Dedifferentiated amniotic fluid mesenchymal stem cell (primary cell): ENCODE data around the gene SORBS2.

Experiments used
- DNase-seq: peaks from one replicate; pipeline ENCODE4 v3.0.0-alpha.2; 2016; ENCODE audit errors: extremely low spot score

The SORBS2 gene

GRCh38 chr4:185774845-185775680 lies 36.9 kb downstream of the SORBS2 start:
- DNase-seq = peak; percentile 80

GRCh38 chr4:185774131-185774653 lies 37.8 kb downstream of the SORBS2 start:
- no peak for DNase-seq

- no peak for DNase-seq
These were observed 38.6 kb downstream of the SORBS2 start for GRCh38 chr4:185773419-185773818.

- no peak for DNase-seq
These were observed 39.5 kb downstream of the SORBS2 start for GRCh38 chr4:185772391-185773093.

GRCh38 chr4:185771711-185772390 lies 40.1 kb downstream of the SORBS2 start:
- DNase-seq = no peak

GRCh38 chr4:185767528-185767927 lies 44.5 kb downstream of the SORBS2 start:
- DNase-seq = no peak

GRCh38 chr4:185764876-185765275 lies 47.1 kb downstream of the SORBS2 start:
- no peak for DNase-seq

GRCh38 chr4:185761352-185762235 lies 50.4 kb downstream of the SORBS2 start:
- DNase-seq = no peak

GRCh38 chr4:185758807-185759206 lies 53.2 kb downstream of the SORBS2 start:
- no peak for DNase-seq

- DNase-seq = no peak
These were observed 56.5 kb downstream of the SORBS2 start for GRCh38 chr4:185755451-185755850.

- DNase-seq = no peak
These were observed 57.0 kb downstream of the SORBS2 start for GRCh38 chr4:185754961-185755360.

GRCh38 chr4:185752872-185753271 lies 59.1 kb downstream of the SORBS2 start:
- DNase-seq = no peak

GRCh38 chr4:185749858-185750257 lies 62.1 kb downstream of the SORBS2 start:
- DNase-seq = no peak

- no peak for DNase-seq
These were observed 63.0 kb downstream of the SORBS2 start for GRCh38 chr4:185748901-185749390.

GRCh38 chr4:185745891-185746290 lies 66.1 kb downstream of the SORBS2 start:
- DNase-seq = no peak

GRCh38 chr4:185744946-185745345 lies 67.0 kb downstream of the SORBS2 start:
- no peak for DNase-seq

GRCh38 chr4:185744488-185744862 lies 67.5 kb downstream of the SORBS2 start:
- DNase-seq = no peak

- DNase-seq = no peak
These were observed 68.1 kb downstream of the SORBS2 start for GRCh38 chr4:185743722-185744487.

GRCh38 chr4:185742766-185743165 lies 69.2 kb downstream of the SORBS2 start:
- DNase-seq = no peak

- no peak for DNase-seq
These were observed 70.2 kb downstream of the SORBS2 start for GRCh38 chr4:185741795-185742194.
